HEK293T (cell line): ENCODE data around the gene NGFR.

Source experiments
- ARNT ChIP-seq: fragments of 450-650 bp; IDR thresholded peaks from 2 replicates; pipeline ENCODE4 v1.6.1; 2017; ENCODE audit warnings: mild to moderate bottlenecking
- ELF4 ChIP-seq: fragments of 450-650 bp; IDR thresholded peaks from 2 replicates; pipeline ENCODE4 v1.6.1; 2017; ENCODE audit warnings: antibody characterized with exemption
- FOXK2 ChIP-seq: fragments of 450-650 bp; IDR thresholded peaks from 2 replicates; pipeline ENCODE4 v1.6.1; 2016; ENCODE audit warnings: mild to moderate bottlenecking
- FOXM1 ChIP-seq: fragments of 450-650 bp; IDR thresholded peaks from 2 replicates; pipeline ENCODE4 v1.6.1; 2017; ENCODE audit warnings: mild to moderate bottlenecking, borderline replicate concordance
- HDGF ChIP-seq: fragments of 450-650 bp; IDR thresholded peaks from 2 replicates; pipeline ENCODE4 v1.6.1; 2017; ENCODE audit warnings: antibody characterized with exemption, borderline replicate concordance
- PKNOX1 ChIP-seq: fragments of 450-650 bp; IDR thresholded peaks from 2 replicates; pipeline ENCODE4 v1.6.1; 2016
- ZNF384 ChIP-seq: fragments of 450-650 bp; IDR thresholded peaks from 2 replicates; pipeline ENCODE4 v1.6.1; 2016

- no peak for TF ChIP-seq PKNOX1
- no peak for TF ChIP-seq ZNF384
- no peak for TF ChIP-seq FOXM1
- no peak for TF ChIP-seq HDGF
- no peak for TF ChIP-seq FOXK2
- no peak for TF ChIP-seq ARNT
- TF ChIP-seq ELF4: no peak
These were observed 56.4 kb downstream of the NGFR start for GRCh38 chr17:49551221-49552069.
